HepG2 (cell line): Measurements from ENCODE around the gene IL21R. TPM values are rescaled to one million over a fixed set of nuclear protein-coding genes. Genes with fewer than 3 reads are reported as not detected.

Source experiments
- ATAC-seq: fragments of 200-7000 bp; cut with Tn5 transposase; 3 replicates; pipeline ENCODE4 v1.9.1; 2020; ENCODE audit warnings: mild to moderate bottlenecking, moderate library complexity
- BruUV-seq: library from RNA; stranded (reverse); fragments of 400-500 nt; replicated peaks from 2 replicates; lab custom pipeline; 2021; lab: Mats Ljungman, UMichigan
- CTCF ChIA-PET: fragments of 300-600 bp; formaldehyde crosslinking; extraction: SDS; loops from one replicate; lab custom pipeline; 2021; ENCODE audit warnings: low total read pairs, inconsistent platforms, low intra/inter-chr PET ratio; lab: Yijun Ruan, JAX
- POLR2A ChIA-PET: fragments of 350-600 bp; sonication (Branson Sonifier 250); formaldehyde crosslinking; loops from one replicate; lab custom pipeline; 2020; ENCODE audit warnings: antibody characterized with exemption, inconsistent platforms; lab: Yijun Ruan, JAX
- DNase-seq: peaks from one replicate; pipeline ENCODE4 v3.0.0-alpha.2; 2015; ENCODE audit warnings: low spot score
- FAIRE-seq: peaks from 3 replicates; lab custom pipeline; 2011; peaks lifted over from hg19 to GRCh38; lab: Jason Lieb, UNC
- H2AFZ ChIP-seq: one replicate; pipeline ENCODE4 v1.6.1; 2011; ENCODE audit warnings: low read length, inconsistent platforms
- H3K27ac ChIP-seq: fragments of 300-600 bp; 3 replicates; pipeline ENCODE4 v1.8.0; 2011; ENCODE audit warnings: mixed run types, mild to moderate bottlenecking, mixed read lengths, low read length, inconsistent platforms; ENCODE audit not compliant: insufficient read depth; ENCODE audit errors: extremely low read length
- H3K27me3 ChIP-seq, 2 experiments: fragments of 200-600 bp in 1 of 2; 2 replicates in 1 of 2; 3 replicates in 1 of 2; pipeline versions ENCODE4 v1.6.0 to v1.8.0; 2011; ENCODE audit warnings: low read length in 2 of 2, mild to moderate bottlenecking in 2 of 2, moderate library complexity in 2 of 2, inconsistent platforms in 1 of 2; ENCODE audit not compliant: insufficient read depth in 2 of 2, control insufficient read depth in 1 of 2
- H3K36me3 ChIP-seq, 2 experiments: fragments of 200-600 bp in 1 of 2; replicated peaks in 1 of 2; 2 replicates in 1 of 2; 3 replicates in 1 of 2; pipeline versions ENCODE4 v1.5.1 to v1.8.0; 2011; ENCODE audit warnings: low read length in 2 of 2, inconsistent platforms in 1 of 2; ENCODE audit not compliant: insufficient read depth in 2 of 2, control insufficient read depth in 1 of 2
- H3K4me1 ChIP-seq: 2 replicates; pipeline ENCODE4 v1.5.1; 2012; ENCODE audit warnings: low read length, inconsistent platforms; ENCODE audit not compliant: insufficient read depth
- H3K4me2 ChIP-seq: 2 replicates; pipeline ENCODE4 v1.6.0; 2011; ENCODE audit warnings: low read depth, low read length, inconsistent platforms
- H3K4me3 ChIP-seq, 3 experiments: fragments of 200-600 bp in 1 of 3; sonication (generic), shearing (Covaris generic) in 1 of 3; replicated peaks in 1 of 3; 2 replicates each; pipeline ENCODE4 v1.5.1; 2011 to 2016; ENCODE audit warnings: low read length in 3 of 3, inconsistent platforms in 2 of 3, low read depth in 2 of 3, mild to moderate bottlenecking in 2 of 3, control low read depth in 1 of 3, mixed read lengths in 1 of 3; ENCODE audit not compliant: insufficient read depth in 1 of 3
- H3K79me2 ChIP-seq: one replicate; pipeline ENCODE4 v1.6.1; 2011; ENCODE audit warnings: low read length, inconsistent platforms; ENCODE audit not compliant: insufficient read depth
- H3K9ac ChIP-seq: 2 replicates; pipeline ENCODE4 v1.6.0; 2011; ENCODE audit warnings: mild to moderate bottlenecking, low read depth, low read length, inconsistent platforms; ENCODE audit not compliant: insufficient read depth
- H3K9me3 ChIP-seq: 2 replicates; pipeline ENCODE4 v1.5.1; 2012; ENCODE audit warnings: mild to moderate bottlenecking, low read length
- H4K20me1 ChIP-seq: 2 replicates; pipeline ENCODE4 v1.6.0; 2011; ENCODE audit warnings: inconsistent platforms, mild to moderate bottlenecking, low read length, moderate library complexity; ENCODE audit not compliant: insufficient read depth
- ATF7 ChIP-seq, 2 experiments: fragments of 450-650 bp in 1 of 2; sonication (generic) in 1 of 2; formaldehyde crosslinking in 1 of 2; IDR thresholded peaks; 2 replicates each; pipeline versions ENCODE4 v1.4.0 to v1.6.1; 2016 to 2020; ENCODE audit warnings: antibody characterized with exemption in 1 of 2, mild to moderate bottlenecking in 1 of 2, missing genetic modification reagents in 1 of 2
- BATF2 ChIP-seq: sonication (generic); formaldehyde crosslinking; IDR thresholded peaks from 2 replicates; pipeline ENCODE4 v1.8.0; 2022; ENCODE audit warnings: mild to moderate bottlenecking, missing genetic modification reagents, moderate library complexity
- EZH2 ChIP-seq: conservative IDR thresholded peaks from 2 replicates; pipeline ENCODE4 v1.6.1; 2012; ENCODE audit warnings: mild to moderate bottlenecking, low read depth, low read length, moderate library complexity
- HCFC1 ChIP-seq: fragments of 150-350 bp; IDR thresholded peaks from 2 replicates; pipeline ENCODE4 v1.6.1; 2014; ENCODE audit warnings: low read depth, low read length
- HOXA3 ChIP-seq: sonication (generic); formaldehyde crosslinking; IDR thresholded peaks from 2 replicates; pipeline ENCODE4 v1.5.0; 2020; ENCODE audit warnings: missing genetic modification reagents
- KAT2B ChIP-seq: fragments of 150-350 bp; IDR thresholded peaks from 2 replicates; pipeline ENCODE4 v1.6.1; 2014; ENCODE audit warnings: low read depth, low read length, borderline replicate concordance
- NFYC ChIP-seq: IDR thresholded peaks from 2 replicates; pipeline ENCODE4 v1.6.1; 2016; ENCODE audit warnings: missing genetic modification reagents, missing compliant biosample characterization
- POLR2A ChIP-seq, 2 experiments: IDR thresholded peaks; 2 replicates each; pipeline ENCODE4 v1.6.1; 2011; ENCODE audit warnings: low read depth in 2 of 2, low read length in 2 of 2, mild to moderate bottlenecking in 1 of 2, moderate library complexity in 1 of 2; ENCODE audit not compliant: insufficient read depth in 1 of 2
- RBFOX2 ChIP-seq: fragments of 200-400 bp; formaldehyde crosslinking; IDR thresholded peaks from 2 replicates; pipeline ENCODE4 v1.6.1; 2017; ENCODE audit warnings: low read depth, mild to moderate bottlenecking, low read length
- RBM22 ChIP-seq: fragments of 200-400 bp; formaldehyde crosslinking; optimal IDR thresholded peaks from 2 replicates; pipeline ENCODE3; 2017; ENCODE audit warnings: mild to moderate bottlenecking, low read length, moderate library complexity
- RCOR2 ChIP-seq: IDR thresholded peaks from 2 replicates; pipeline ENCODE4 v1.6.1; 2016; ENCODE audit warnings: missing biosample characterization, missing genetic modification reagents
- SIX1 ChIP-seq: sonication (generic); formaldehyde crosslinking; IDR thresholded peaks from 2 replicates; pipeline ENCODE4 v1.4.0; 2020; ENCODE audit warnings: missing genetic modification reagents, borderline replicate concordance
- SKI ChIP-seq: fragments of 450-650 bp; IDR thresholded peaks from one replicate; pipeline ENCODE4 v1.6.1; 2018; ENCODE audit warnings: mild to moderate bottlenecking; ENCODE audit not compliant: partially characterized antibody
- ZGPAT ChIP-seq: IDR thresholded peaks from 2 replicates; pipeline ENCODE4 v1.6.1; 2016; ENCODE audit warnings: mild to moderate bottlenecking
- ZMYM3 ChIP-seq: sonication (generic); formaldehyde crosslinking; IDR thresholded peaks from 2 replicates; pipeline ENCODE4 v1.5.1; 2020; ENCODE audit warnings: mild to moderate bottlenecking, missing genetic modification reagents
- ZNF180 ChIP-seq: sonication (generic); formaldehyde crosslinking; IDR thresholded peaks from 2 replicates; pipeline ENCODE4 v1.4.0; 2020; ENCODE audit warnings: low read depth, missing genetic modification reagents, borderline replicate concordance
- ZNF24 ChIP-seq: fragments of 450-650 bp; IDR thresholded peaks from 2 replicates; pipeline ENCODE4 v1.6.1; 2017; ENCODE audit warnings: antibody characterized with exemption, mild to moderate bottlenecking
- ZNF280D ChIP-seq: sonication (generic); formaldehyde crosslinking; IDR thresholded peaks from 2 replicates; pipeline ENCODE4 v1.5.1; 2020; ENCODE audit warnings: mild to moderate bottlenecking, missing genetic modification reagents
- ZNF564 ChIP-seq: sonication (generic); formaldehyde crosslinking; IDR thresholded peaks from 2 replicates; pipeline ENCODE4 v1.8.1; 2023; ENCODE audit warnings: mild to moderate bottlenecking, missing genetic modification reagents
- ZNF629 ChIP-seq: sonication (generic); formaldehyde crosslinking; conservative IDR thresholded peaks from 2 replicates; pipeline ENCODE4 v1.5.0; 2020; ENCODE audit warnings: missing genetic modification reagents
- ZNF768 ChIP-seq: sonication (generic); formaldehyde crosslinking; IDR thresholded peaks from 2 replicates; pipeline ENCODE4 v1.4.0; 2020; ENCODE audit warnings: missing genetic modification reagents
- ZNF773 ChIP-seq: sonication (generic); formaldehyde crosslinking; IDR thresholded peaks from 2 replicates; pipeline ENCODE4 v1.4.0; 2020; ENCODE audit warnings: missing genetic modification reagents, borderline replicate concordance
- ZSCAN30 ChIP-seq: sonication (generic); formaldehyde crosslinking; IDR thresholded peaks from 2 replicates; pipeline ENCODE4 v1.5.0; 2020; ENCODE audit warnings: mild to moderate bottlenecking, missing genetic modification reagents
- WGBS: methylation state at CpG from one replicate; pipeline ENCODE4 v1.1.6; 2017; ENCODE audit warnings: low lambda C conversion rate; 5-methylcytosine and 5-hydroxymethylcytosine counted together
- in situ Hi-C: cut with HindIII; loops from 2 replicates; pipeline ENCODE4 v1.10.0; 2017; ENCODE audit warnings: low pct_unique_long_range_greater_than_20kb; ENCODE audit not compliant: extremely low pct_ligation_motif_present
- intact Hi-C: fragments of 100-400 bp; cut with micrococcal nuclease; formaldehyde crosslinking; loops from one replicate; pipeline ENCODE4 v1.10.0; 2022; ENCODE audit not compliant: unreplicated experiment
- polyA plus RNA-seq, 8 experiments: library from polyadenylated mRNA; depleted of rRNA in 3 of 8; stranded (reverse) in 7 of 8; unstranded in 1 of 8; fragments of >200 nt; fragmentation: Illumina TruSeq in 4 of 8; extraction: Trizol in 4 of 8; gene quantifications; 2 replicates each; pipeline versions ENCODE4 v1.2.1 to v1.2.3, GENCODE V29; 2011 to 2016; ENCODE audit warnings: low read depth in 4 of 8, missing spikeins in 1 of 8, mixed read lengths in 1 of 8; ENCODE audit not compliant: insufficient read depth in 1 of 8
- total RNA-seq, 5 experiments: library from RNA; depleted of rRNA; stranded (reverse); fragments of >200 nt; fragmentation: Illumina TruSeq; extraction: Trizol; gene quantifications; 2 replicates each; pipeline ENCODE4 v1.2.3, GENCODE V29; 2016; ENCODE audit warnings: low read depth in 1 of 5

Gene IL21R
- total and polyA plus RNA-seq, 2 of the 13 experiments (the other 11 are each of a cell fraction or from before 2014, with no cell fraction given): 0.49 to 0.64 TPM

GRCh38 chr16:27406511-27407128 lies 4.6 kb downstream of the IL21R start:
- H2AFZ ChIP-seq: no peak overlapping the region
- intact Hi-C loops (no loop called here), in situ Hi-C loops (no loop called here)
- H3K27me3 ChIP-seq: peaks cover 15 to 47% of the 10 kb centered on the region in 2 experiments
- 22% methylated on average over 6 of the region's 6 CpGs for WGBS
- ChIA-PET POLR2A (no interaction called here), CTCF (no interaction called here)
- no peak overlapping the region for H3K9ac ChIP-seq
- DNase-seq (no peak), FAIRE-seq (no peak), ATAC-seq (no peak)
- H3K79me2 ChIP-seq: no peaks in the 10 kb centered on the region
- peaks cover 8% of the 10 kb centered on the region; the same call in 1 of the 2 replicates for H3K9me3 ChIP-seq
- no peak overlapping the region for H3K27ac ChIP-seq
- no peaks in the 10 kb centered on the region for H4K20me1 ChIP-seq
- no peak overlapping the region for H3K4me3 ChIP-seq
- no TSS peak for BruUV-seq
- H3K4me1 ChIP-seq: peaks cover 34% of the 10 kb centered on the region
- no peaks in the 10 kb centered on the region for H3K36me3 ChIP-seq
- no peak overlapping the region for H3K4me2 ChIP-seq
- TF ChIP-seq RCOR2 (0 out of 2 replicates have a peak, but pooled peaks have one; percentile 29), ZNF564 (no peak), RBFOX2 (no peak), KAT2B (no peak), ZSCAN30 (CRISPR knock-in tag) (no peak), SKI (no peak), ZNF24 (0 out of 2 replicates have a peak, but pooled peaks have one; percentile 24), BATF2 (CRISPR knock-in tag) (no peak), POLR2A (IDR thresholded peaks at IDR 0.05; ENCODE audit: insufficient read depth in 1 of 2, low read depth in 2 of 2, low read length in 2 of 2) (no peak), ZMYM3 (CRISPR knock-in tag) (peak; percentile 65), ZNF280D (CRISPR knock-in tag) (no peak), ZNF773 (CRISPR knock-in tag) (no peak), HOXA3 (CRISPR knock-in tag) (no peak), ZNF768 (CRISPR knock-in tag) (peak; percentile 92), NFYC (no peak), ZGPAT (CRISPR knock-in tag) (no peak), ATF7 (IDR thresholded peaks at IDR 0.05) (no peak), ATF7 (CRISPR knock-in tag; IDR thresholded peaks at IDR 0.05) (no peak), HCFC1 (no peak), RBM22 (no peak), ZNF180 (no peak), ZNF629 (CRISPR knock-in tag) (peak; percentile 92), SIX1 (CRISPR knock-in tag) (no peak), EZH2 (no peak)
